Neural progenitor cell (in vitro differentiated cells): ENCODE measurements around the gene RMI1.

Source experiments
- EZH2 ChIP-seq: fragments of 200-600 bp; sonication (generic); IDR thresholded peaks from 2 replicates; pipeline ENCODE4 v1.6.1; 2017; ENCODE audit warnings: antibody characterized with exemption, mild to moderate bottlenecking, moderate library complexity
- EZH2phosphoT487 ChIP-seq: fragments of 200-600 bp; sonication (generic); IDR thresholded peaks from 2 replicates; pipeline ENCODE4 v1.6.1; 2017; ENCODE audit warnings: antibody characterized with exemption
- TF ChIP-seq, protein P1 (sequence below): fragments of 200-600 bp; sonication (generic); IDR thresholded peaks from 2 replicates; pipeline ENCODE4 v1.5.1; 2017; ENCODE audit warnings: antibody characterized with exemption, mild to moderate bottlenecking

DNA sequence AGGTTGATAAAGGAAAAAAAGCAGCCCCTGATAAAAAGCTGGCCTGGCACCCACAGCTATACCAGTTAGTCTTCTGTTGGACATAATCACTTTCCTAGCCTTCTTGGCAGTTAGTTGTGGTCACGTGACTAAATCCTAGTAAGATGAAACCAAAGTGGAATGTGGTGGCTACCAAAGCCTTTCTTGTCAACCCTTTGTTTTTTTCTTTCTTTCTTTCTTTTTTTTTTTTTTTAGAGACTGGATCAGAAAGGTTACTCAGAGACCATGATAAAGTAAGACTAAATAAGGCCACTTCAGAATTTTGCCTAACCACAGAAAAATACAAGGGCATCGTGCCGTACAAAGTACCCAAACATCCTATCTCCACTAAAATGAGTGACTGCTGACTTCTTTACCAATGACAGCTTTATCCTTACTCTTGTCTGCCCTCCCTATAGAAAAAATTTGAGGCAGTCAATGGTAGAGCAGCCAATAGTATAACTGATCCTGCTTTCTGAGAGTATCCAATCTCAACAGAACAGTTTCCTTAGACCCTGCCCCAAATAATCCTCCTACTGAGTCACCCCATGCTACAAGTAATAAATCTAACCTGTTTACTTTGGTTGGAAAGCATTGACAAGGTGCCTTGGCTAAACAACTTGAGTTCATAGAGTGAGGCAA lies 45.2 kb upstream of the RMI1 start:
- no peak for TF ChIP-seq EZH2
- TF ChIP-seq, protein P1, sequence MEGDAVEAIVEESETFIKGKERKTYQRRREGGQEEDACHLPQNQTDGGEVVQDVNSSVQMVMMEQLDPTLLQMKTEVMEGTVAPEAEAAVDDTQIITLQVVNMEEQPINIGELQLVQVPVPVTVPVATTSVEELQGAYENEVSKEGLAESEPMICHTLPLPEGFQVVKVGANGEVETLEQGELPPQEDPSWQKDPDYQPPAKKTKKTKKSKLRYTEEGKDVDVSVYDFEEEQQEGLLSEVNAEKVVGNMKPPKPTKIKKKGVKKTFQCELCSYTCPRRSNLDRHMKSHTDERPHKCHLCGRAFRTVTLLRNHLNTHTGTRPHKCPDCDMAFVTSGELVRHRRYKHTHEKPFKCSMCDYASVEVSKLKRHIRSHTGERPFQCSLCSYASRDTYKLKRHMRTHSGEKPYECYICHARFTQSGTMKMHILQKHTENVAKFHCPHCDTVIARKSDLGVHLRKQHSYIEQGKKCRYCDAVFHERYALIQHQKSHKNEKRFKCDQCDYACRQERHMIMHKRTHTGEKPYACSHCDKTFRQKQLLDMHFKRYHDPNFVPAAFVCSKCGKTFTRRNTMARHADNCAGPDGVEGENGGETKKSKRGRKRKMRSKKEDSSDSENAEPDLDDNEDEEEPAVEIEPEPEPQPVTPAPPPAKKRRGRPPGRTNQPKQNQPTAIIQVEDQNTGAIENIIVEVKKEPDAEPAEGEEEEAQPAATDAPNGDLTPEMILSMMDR = no peak
- no peak for TF ChIP-seq EZH2phosphoT487
